NOMO-1 treated with DMSO at 0.1 percent for 48 hours (cell line): Measurements from ENCODE around the gene ZNF559.
"Not testable (repeated sequence)": the region's sequence is repeated elsewhere in the genome, so short reads cannot be mapped to it uniquely, and the experiment has no call there.

Experiments used
- DNase-seq: peaks from one replicate; lab custom pipeline; 2025; ENCODE audit not compliant: unreplicated experiment; lab: John Stamatoyannopoulos, UW

The ZNF559 gene

DNA sequence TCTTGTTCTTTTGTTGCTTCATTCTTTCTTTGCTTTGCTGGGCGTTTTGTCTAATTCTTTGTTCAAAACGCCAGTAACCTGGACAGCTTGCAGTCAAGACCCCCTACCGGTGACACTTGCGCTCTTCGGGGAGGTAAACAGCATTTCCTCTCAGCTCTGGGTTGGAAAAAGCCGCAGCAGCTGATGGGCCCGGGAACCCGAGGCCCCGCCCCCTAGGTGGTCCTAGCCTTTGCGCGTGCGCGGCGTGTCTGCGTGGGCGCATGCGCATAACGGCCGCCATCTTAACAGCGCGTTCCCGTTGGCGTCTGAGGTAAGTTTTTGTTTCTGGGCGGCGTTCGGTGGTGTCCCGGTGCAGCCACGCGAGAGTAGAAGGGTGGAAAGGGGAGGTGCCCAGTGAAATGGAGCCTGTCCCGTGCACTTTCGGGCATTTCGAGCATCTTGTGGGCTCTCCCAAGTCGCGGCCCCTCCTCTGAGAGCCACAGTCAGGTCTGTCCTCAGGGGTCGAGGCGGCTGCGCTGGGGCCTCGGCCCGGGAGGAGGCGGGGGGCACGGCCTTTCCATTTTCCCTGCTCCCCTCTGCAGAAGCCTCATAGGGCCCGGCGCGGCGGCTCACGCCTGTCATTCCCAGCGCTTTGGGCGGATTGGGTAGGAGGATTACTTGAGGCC lies at the start of gene ZNF559:
Gene ZNF559 (plus strand): TSS at position 261 of the 665 bp plus-strand sequence. CDS start 14,371 bp downstream, outside the sequence.
- peak; percentile 95 for DNase-seq

- DNase-seq: not testable (repeated sequence)
Measured at GRCh38 chr19:9283485-9283884, 40.5 kb upstream of the ZNF559 start.

- DNase-seq: no peak
Measured at GRCh38 chr19:9289231-9289884, 34.6 kb upstream of the ZNF559 start.

- no peak for DNase-seq
Measured at GRCh38 chr19:9295411-9295849, 28.5 kb upstream of the ZNF559 start.

DNA sequence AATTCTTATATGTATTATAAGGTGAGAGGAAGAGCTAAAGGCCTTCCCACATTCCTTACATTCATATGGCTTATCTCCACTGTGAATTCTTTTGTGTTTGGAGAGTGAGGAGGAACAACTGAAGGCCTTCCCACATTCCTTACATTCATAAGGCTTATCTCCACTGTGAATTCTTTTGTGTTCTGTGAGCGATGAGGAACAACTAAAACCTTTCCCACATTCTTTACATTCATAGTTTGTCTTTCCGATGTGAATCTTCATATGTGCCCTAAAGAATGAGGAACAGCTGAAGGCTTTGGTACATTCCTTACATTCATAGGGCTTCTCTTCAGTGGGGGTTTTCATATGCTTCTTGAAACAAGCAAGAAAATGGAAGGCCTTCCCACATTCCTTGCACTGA lies 27.6 kb upstream of the ZNF559 start:
- DNase-seq: no peak

DNA sequence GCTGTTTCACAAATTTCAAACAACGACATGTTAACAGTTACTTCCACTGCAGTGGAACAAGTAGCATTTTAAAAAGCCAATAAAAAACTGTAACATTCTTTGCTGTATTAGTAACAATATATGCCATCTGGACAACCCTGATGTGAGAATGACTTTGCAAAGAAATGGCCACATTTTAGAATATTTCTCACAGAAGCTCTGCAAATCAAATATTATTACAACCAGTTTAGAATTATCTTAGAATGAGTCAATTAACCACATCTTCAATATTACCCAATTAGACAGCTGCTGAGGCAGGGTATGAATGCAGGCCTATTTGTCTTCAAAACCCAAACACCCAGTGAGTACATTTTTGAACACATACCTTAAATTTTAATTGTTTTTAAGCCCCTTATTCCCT lies 17.5 kb upstream of the ZNF559 start:
- DNase-seq: no peak

DNA sequence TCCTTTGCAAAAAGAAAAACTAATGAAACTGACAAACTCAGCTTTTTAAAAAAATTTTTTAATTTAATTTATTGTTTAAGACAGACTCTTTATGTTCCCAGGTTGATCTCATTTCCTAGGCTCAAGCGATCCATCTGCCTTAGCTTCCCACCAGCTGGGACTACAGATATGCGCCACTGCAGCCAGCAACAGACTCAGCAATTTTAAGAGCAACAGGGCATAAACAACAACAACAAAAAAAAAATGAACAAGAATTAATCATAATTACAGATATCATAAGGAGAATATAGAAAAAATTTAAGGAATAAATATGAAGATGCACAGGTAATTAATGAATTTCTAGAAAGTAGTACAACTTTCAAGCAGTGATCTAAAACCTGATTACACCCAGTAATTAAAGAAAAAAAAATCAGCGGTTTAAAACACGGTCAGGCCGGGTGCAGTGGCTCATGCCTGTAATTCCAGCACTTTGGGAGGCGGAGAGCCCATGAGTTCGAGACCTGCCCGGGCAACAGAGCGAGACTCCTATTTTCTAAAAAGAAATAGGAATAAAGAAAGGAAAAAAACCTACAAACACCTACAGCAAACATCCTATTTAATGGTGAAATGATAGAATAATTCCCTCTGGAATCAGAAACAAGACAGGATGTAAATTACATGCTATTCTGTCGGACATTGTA lies 15.7 kb upstream of the ZNF559 start:
- no peak for DNase-seq

GRCh38 chr19:9309139-9309973 lies 14.6 kb upstream of the ZNF559 start, which contains the start of gene ZNF699:
ZNF699 (minus strand) TSS chr19:9309838; CDS start chr19:9305119, 4,719 bp downstream.
- peak; percentile 97 for DNase-seq

GRCh38 chr19:9309974-9310446 lies 14.0 kb upstream of the ZNF559 start:
- no peak for DNase-seq

DNA sequence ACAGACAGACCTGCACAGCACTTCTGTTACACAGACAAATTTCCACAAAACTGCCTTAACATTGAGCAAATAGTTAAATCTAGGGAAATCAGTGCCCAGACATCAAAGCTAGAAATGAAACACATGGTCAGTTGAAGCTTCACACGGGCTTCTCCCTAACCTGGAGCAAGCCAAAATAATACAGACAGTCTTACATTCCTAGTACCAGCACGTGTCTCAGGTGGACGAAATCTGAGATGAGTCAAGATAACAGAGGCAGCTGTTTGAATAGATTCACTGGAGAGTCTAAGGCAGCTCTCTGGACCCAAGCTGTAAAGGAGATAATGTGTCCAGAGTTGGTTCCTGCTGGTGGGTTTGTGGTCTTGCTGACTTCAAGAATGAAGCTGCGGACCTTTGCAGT lies 10.2 kb upstream of the ZNF559 start:
- no peak for DNase-seq

DNA sequence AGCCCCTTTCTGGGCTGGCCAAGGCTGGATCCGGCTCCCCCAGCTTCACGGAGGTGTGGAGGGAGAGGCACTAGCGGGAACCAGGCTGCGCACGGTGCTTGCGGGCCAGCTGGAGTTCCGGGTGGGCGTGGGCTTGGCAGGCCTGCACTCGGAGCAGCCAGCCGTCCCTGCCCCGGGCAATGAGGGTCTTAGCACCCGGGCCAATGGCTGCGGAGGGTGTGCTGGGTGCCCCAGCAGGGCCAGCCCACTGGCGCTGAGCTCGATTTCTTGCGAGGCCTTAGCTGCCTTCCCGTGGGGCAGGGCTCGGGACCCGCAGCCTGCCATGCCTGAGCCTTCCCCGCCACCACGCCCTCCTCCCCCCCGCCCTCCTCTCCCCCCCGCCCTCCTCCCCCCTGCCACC lies 2.6 kb upstream of the ZNF559 start:
- no peak for DNase-seq

- DNase-seq: not testable (repeated sequence)
Measured at GRCh38 chr19:9321756-9322155, 2.2 kb upstream of the ZNF559 start.

DNA sequence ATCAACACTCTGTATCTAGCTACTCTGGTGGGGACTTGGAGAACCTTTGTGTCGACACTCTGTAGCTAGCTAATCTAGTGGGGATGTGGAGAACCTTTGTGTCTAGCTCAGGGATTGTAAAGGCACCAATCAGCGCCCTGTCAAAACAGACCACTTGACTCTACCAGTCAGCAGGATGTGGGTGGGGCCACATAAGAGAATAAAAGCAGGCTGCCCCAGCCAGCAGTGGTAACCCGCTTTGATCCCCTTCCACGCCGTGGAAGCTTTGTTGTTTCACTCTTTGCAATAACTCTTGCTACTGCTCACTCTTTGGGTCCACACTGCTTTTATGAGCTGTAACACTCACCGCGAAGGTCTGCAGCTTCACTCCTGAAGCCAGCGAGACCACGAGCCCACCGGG lies 1.8 kb upstream of the ZNF559 start:
- not testable (repeated sequence) for DNase-seq

GRCh38 chr19:9323557-9323918 lies 441 bp upstream of the ZNF559 start:
- peak; percentile 60 for DNase-seq

DNA sequence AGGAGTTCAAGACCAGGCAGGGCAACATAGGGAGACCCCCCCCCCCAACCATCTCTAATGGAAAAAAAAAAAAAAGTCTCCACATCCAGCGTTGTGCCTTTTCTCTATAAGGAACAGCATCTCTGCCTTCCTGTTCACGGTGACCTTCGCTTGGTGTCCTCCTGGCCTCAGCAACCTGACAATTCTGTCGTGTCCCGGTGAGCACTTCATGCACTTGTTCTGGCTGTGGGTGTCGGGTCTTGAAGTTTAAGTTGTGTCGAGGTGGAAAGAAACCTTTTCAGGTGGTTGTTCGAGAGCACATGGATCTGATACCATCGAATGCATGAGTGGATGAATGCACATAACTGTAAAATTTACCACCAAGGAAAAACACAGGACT lies 594 bp downstream of the ZNF559 start:
- no peak for DNase-seq

DNA sequence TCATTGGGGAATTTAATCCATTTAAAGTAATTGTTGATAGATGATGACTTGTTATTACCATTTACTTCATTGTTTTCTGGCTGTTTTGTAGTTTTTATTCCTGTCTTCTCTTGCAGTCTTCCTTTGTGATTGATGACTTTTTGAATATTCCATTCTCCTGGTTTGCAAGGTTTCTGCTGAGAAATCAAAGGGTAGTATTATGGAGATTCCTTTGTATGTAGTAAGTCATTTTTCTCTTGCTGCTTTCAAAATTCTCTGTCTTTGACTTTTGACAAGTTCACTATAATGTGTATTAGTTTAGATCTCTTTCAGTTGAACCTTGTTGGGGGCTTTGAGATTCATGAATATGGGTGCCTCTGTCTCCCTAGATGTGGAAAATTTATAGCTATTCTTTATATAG lies 6.0 kb downstream of the ZNF559 start:
- DNase-seq: no peak

DNA sequence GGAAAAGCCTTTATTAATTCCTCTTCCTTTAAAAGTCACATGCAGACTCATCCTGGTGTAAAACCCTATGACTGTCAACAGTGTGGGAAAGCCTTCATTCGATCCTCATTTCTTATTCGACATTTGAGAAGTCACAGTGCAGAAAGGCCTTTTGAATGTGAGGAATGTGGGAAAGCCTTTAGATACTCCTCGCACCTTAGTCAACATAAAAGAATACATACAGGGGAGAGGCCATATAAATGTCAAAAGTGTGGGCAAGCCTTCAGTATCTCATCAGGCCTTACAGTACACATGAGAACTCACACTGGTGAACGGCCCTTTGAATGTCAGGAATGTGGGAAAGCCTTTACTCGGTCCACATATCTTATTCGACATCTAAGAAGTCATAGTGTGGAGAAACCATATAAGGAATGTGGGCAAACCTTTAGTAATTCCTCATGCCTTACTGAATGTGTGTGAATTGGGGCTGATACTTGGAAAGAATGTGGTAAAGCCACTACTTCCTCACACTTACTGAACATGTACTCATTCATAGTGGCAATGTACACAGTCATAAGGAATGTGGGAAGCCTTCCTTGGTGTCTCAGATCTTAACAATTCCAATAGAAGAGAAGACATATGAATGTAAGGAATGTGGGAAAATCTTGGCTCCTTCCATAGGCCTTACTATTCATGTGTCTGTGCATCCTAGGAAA lies 18.8 kb downstream of the ZNF559 start:
- no peak for DNase-seq

GRCh38 chr19:9345005-9345404 lies 21.0 kb downstream of the ZNF559 start:
- no peak for DNase-seq

- DNase-seq: no peak
Measured at GRCh38 chr19:9348253-9348652, 24.3 kb downstream of the ZNF559 start.

GRCh38 chr19:9348671-9349070 lies 24.7 kb downstream of the ZNF559 start:
- DNase-seq: no peak

- DNase-seq: no peak
Measured at GRCh38 chr19:9352505-9352904, 28.5 kb downstream of the ZNF559 start.
